H1 (cell line): ENCODE data around the gene CNOT1.

Experiments
- ATF2 ChIP-seq: IDR thresholded peaks from 2 replicates; pipeline ENCODE4 v1.6.1; 2012; ENCODE audit warnings: low read length, inconsistent platforms
- CEBPB ChIP-seq: IDR thresholded peaks from 2 replicates; pipeline ENCODE4 v1.6.1; 2012; ENCODE audit warnings: low read depth, low read length
- CTCF ChIP-seq, 3 experiments: IDR thresholded peaks; 1 replicate in 2 of 3; 2 replicates in 1 of 3; pipeline versions ENCODE4 v1.5.1 to v1.6.1; 2011; ENCODE audit warnings: low read length in 3 of 3, mild to moderate bottlenecking in 3 of 3, inconsistent platforms in 2 of 3, low read depth in 1 of 3, moderate library complexity in 1 of 3; ENCODE audit not compliant: insufficient read depth in 1 of 3; ENCODE audit errors: control extremely low read depth in 1 of 3
- EGR1 ChIP-seq: IDR thresholded peaks from 2 replicates; pipeline ENCODE4 v1.6.1; 2011; ENCODE audit warnings: low read depth, low read length, borderline replicate concordance
- HDAC2 ChIP-seq, 2 experiments: fragments of 300-600 bp in 1 of 2; sonication (generic) in 1 of 2; IDR thresholded peaks; 2 replicates each; pipeline ENCODE4 v1.6.1; 2011 to 2012; ENCODE audit warnings: low read depth in 2 of 2, low read length in 2 of 2, mild to moderate bottlenecking in 2 of 2, moderate library complexity in 2 of 2, borderline replicate concordance in 1 of 2, inconsistent platforms in 1 of 2
- JUN ChIP-seq: IDR thresholded peaks from 2 replicates; pipeline ENCODE4 v1.6.1; 2011; ENCODE audit warnings: low read depth, mild to moderate bottlenecking, improper control_type of control experiment, low read length
- JUND ChIP-seq: IDR thresholded peaks from 2 replicates; pipeline ENCODE4 v1.6.1; 2011; ENCODE audit warnings: mild to moderate bottlenecking, improper control_type of control experiment, low read length
- NRF1 ChIP-seq: IDR thresholded peaks from 2 replicates; pipeline ENCODE4 v1.6.1; 2011; ENCODE audit warnings: mild to moderate bottlenecking, low read depth, low read length, improper control_type of control experiment
- POLR2A ChIP-seq, 2 experiments: IDR thresholded peaks; 1 replicate in 1 of 2; 2 replicates in 1 of 2; pipeline ENCODE4 v1.6.1; 2011; ENCODE audit warnings: low read depth in 2 of 2, low read length in 2 of 2, mild to moderate bottlenecking in 2 of 2; ENCODE audit errors: control extremely low read depth in 1 of 2
- POLR2AphosphoS5 ChIP-seq: IDR thresholded peaks from 2 replicates; pipeline ENCODE4 v1.6.1; 2011; ENCODE audit warnings: low read depth, low read length
- SP1 ChIP-seq: IDR thresholded peaks from 2 replicates; pipeline ENCODE4 v1.6.1; 2011; ENCODE audit warnings: low read depth, low read length
- SUZ12 ChIP-seq: fragments of 200-600 bp; sonication (generic); IDR thresholded peaks from 2 replicates; pipeline ENCODE4 v1.6.1; 2012; ENCODE audit warnings: mild to moderate bottlenecking, inconsistent platforms, low read length, moderate library complexity, mixed read lengths
- TAF7 ChIP-seq: optimal IDR thresholded peaks from 2 replicates; pipeline ENCODE3; 2011; ENCODE audit warnings: low read depth, mild to moderate bottlenecking, inconsistent platforms, low read length, moderate library complexity, borderline replicate concordance
- TF ChIP-seq, protein P1 (sequence below): IDR thresholded peaks from 2 replicates; pipeline ENCODE4 v1.6.1; 2011; ENCODE audit warnings: low read length, improper control_type of control experiment

DNA sequence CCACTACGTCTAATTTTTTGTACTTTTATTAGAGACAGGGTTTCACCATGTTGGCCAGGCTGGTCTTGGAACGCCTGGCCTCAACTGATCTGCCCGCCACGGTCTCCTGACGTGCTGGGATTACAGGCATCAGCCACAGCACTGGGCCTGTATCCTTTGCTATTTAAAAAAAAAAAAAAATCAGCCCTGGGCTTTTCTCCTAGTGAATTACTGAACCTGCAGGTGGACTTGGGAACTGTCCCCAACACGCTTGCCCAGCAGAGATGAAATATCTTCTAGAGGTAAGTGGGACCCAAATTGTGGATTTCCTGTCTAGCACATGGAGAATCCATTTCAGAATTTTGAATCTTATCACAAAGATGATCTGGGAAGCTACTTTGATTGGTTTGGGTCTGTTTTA lies 14.8 kb downstream of the CNOT1 start:
- TF ChIP-seq POLR2AphosphoS5, result no peak
- TF ChIP-seq EGR1, result no peak
- no peak for TF ChIP-seq JUND
- TF ChIP-seq JUN, result no peak
- TF ChIP-seq CTCF (IDR thresholded peaks at IDR 0.05; ENCODE audit: control extremely low read depth in 1 of 3, insufficient read depth in 1 of 3, low read depth in 1 of 3, low read length in 3 of 3), result no peak
- TF ChIP-seq SUZ12, result no peak
- no peak for TF ChIP-seq TAF7
- TF ChIP-seq, protein P1, sequence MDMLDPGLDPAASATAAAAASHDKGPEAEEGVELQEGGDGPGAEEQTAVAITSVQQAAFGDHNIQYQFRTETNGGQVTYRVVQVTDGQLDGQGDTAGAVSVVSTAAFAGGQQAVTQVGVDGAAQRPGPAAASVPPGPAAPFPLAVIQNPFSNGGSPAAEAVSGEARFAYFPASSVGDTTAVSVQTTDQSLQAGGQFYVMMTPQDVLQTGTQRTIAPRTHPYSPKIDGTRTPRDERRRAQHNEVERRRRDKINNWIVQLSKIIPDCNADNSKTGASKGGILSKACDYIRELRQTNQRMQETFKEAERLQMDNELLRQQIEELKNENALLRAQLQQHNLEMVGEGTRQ, result no peak
- TF ChIP-seq ATF2, result no peak
- TF ChIP-seq SP1, result no peak
- TF ChIP-seq NRF1, result no peak
- TF ChIP-seq HDAC2 (IDR thresholded peaks at IDR 0.05; ENCODE audit: borderline replicate concordance in 1 of 2, low read depth in 2 of 2, low read length in 2 of 2), result no peak
- TF ChIP-seq POLR2A (IDR thresholded peaks at IDR 0.05; ENCODE audit: control extremely low read depth in 1 of 2, low read depth in 2 of 2, low read length in 2 of 2), result no peak
- no peak for TF ChIP-seq CEBPB
